Tibial nerve (tissue), 4 donors: ENCODE data around the gene MCF2L2. TPM values are rescaled to one million over a fixed set of nuclear protein-coding genes. Genes with fewer than 3 reads are reported as not detected.

Experiments
- DNase-seq, 2 donors: peaks; one replicate each; pipeline ENCODE4 v3.0.0-alpha.2; 2019; ENCODE audit warnings: low spot score in 2 of 2
- H3K27ac ChIP-seq, 4 donors: fragments of 200-600 bp; sonication (generic) in 3 of 4; one replicate each; pipeline ENCODE4 v1.5.1; 2017 to 2019; ENCODE audit warnings: mild to moderate bottlenecking in 1 of 4
- H3K27me3 ChIP-seq, 2 donors: fragments of 200-600 bp; sonication (generic) in 1 of 2; one replicate each; pipeline versions ENCODE4 v1.5.1 to v1.6.0; 2017 to 2019
- H3K36me3 ChIP-seq, 3 donors: fragments of 200-600 bp; sonication (generic); one replicate each; pipeline ENCODE4 v1.5.1; 2018 to 2019
- H3K4me1 ChIP-seq, 4 donors: fragments of 200-600 bp; sonication (generic) in 3 of 4; one replicate each; pipeline ENCODE4 v1.5.1; 2017 to 2019
- H3K4me3 ChIP-seq, 4 donors: fragments of 200-600 bp; sonication (generic) in 3 of 4; one replicate each; pipeline ENCODE4 v1.5.1; 2017 to 2019; ENCODE audit warnings: mild to moderate bottlenecking in 1 of 4, moderate library complexity in 1 of 4
- H3K9me3 ChIP-seq, 4 donors: fragments of 200-600 bp; sonication (generic) in 3 of 4; one replicate each; pipeline ENCODE4 v1.5.1; 2017 to 2019
- EP300 ChIP-seq, 2 donors: sonication (generic); formaldehyde crosslinking; IDR thresholded peaks; one replicate each; pipeline ENCODE4 v1.6.1; 2017; ENCODE audit warnings: antibody characterized with exemption in 2 of 2, mild to moderate bottlenecking in 1 of 2
- POLR2A ChIP-seq, 2 donors: fragments of 450-650 bp; IDR thresholded peaks; one replicate each; pipeline ENCODE4 v1.6.1; 2017; ENCODE audit warnings: antibody characterized with exemption in 2 of 2, mild to moderate bottlenecking in 2 of 2, moderate library complexity in 2 of 2
- WGBS, 2 donors: methylation state at CpG; one replicate each; pipeline ENCODE4 v1.1.5; 2018; 5-methylcytosine and 5-hydroxymethylcytosine counted together
- total RNA-seq, 4 donors: library from RNA; depleted of rRNA; stranded (reverse); fragments of >200 nt; gene quantifications; one replicate each; pipeline ENCODE4 v1.1.0, GENCODE V29; 2016
- TF ChIP-seq, protein P1 (sequence below), 5 experiments: fragments of 200-600 bp in 3 of 5; fragments of 450-650 bp in 2 of 5; sonication (generic) in 3 of 5; IDR thresholded peaks; one replicate each; pipeline ENCODE4 v1.5.1; 2016 to 2019; ENCODE audit warnings: antibody characterized with exemption in 5 of 5, mild to moderate bottlenecking in 3 of 5, moderate library complexity in 2 of 5

Gene MCF2L2
- total RNA-seq, 4 donors from 2014 or later, result 0.90 to 24.9 (median 1.8) TPM

DNA sequence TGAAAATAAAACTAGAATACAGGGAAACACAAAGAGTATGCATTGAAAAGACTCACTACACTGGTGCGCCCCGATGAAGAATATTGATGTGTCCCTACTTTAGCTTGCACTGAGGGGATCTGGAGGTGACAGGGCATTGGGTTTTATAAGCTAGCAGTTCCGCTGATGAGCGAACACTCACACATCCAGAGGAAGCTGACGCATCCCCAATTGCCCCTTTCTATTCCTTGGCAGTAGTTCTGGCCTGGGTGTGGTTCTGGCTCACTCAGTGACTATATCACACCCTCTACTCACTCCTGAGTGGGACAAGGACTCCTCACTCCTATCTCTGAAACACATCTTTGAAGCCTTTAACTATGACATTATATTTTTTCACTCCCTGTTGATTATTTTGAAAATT, 104.3 kb downstream of the MCF2L2 start:
- Histone ChIP-seq H3K4me3 (no peak overlapping the region), H3K27me3 (no peaks in the 10 kb centered on the region), H3K27ac (no peak overlapping the region), H3K36me3 (no peaks in the 10 kb centered on the region), H3K4me1 (no peaks in the 10 kb centered on the region), H3K9me3 (no peaks in the 10 kb centered on the region)
- DNase-seq, result no peak
- TF ChIP-seq, protein P1, sequence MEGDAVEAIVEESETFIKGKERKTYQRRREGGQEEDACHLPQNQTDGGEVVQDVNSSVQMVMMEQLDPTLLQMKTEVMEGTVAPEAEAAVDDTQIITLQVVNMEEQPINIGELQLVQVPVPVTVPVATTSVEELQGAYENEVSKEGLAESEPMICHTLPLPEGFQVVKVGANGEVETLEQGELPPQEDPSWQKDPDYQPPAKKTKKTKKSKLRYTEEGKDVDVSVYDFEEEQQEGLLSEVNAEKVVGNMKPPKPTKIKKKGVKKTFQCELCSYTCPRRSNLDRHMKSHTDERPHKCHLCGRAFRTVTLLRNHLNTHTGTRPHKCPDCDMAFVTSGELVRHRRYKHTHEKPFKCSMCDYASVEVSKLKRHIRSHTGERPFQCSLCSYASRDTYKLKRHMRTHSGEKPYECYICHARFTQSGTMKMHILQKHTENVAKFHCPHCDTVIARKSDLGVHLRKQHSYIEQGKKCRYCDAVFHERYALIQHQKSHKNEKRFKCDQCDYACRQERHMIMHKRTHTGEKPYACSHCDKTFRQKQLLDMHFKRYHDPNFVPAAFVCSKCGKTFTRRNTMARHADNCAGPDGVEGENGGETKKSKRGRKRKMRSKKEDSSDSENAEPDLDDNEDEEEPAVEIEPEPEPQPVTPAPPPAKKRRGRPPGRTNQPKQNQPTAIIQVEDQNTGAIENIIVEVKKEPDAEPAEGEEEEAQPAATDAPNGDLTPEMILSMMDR (IDR thresholded peaks at IDR 0.05), result no peak
- TF ChIP-seq POLR2A (IDR thresholded peaks at IDR 0.05) (no peak), EP300 (IDR thresholded peaks at IDR 0.05) (no peak)
- WGBS, 2 donors, result 95 to 98% methylated on average over 5 of the region's 5 CpGs

- Histone ChIP-seq H3K9me3 (no peaks in the 10 kb centered on the region), H3K27me3 (no peaks in the 10 kb centered on the region), H3K27ac (no peak overlapping the region), H3K4me1 (no peaks in the 10 kb centered on the region), H3K36me3 (no peaks in the 10 kb centered on the region), H3K4me3 (no peak overlapping the region)
- no peak for DNase-seq
- TF ChIP-seq EP300 (IDR thresholded peaks at IDR 0.05) (no peak), POLR2A (IDR thresholded peaks at IDR 0.05) (no peak)
- TF ChIP-seq, protein P1 (IDR thresholded peaks at IDR 0.05), result no peak
Observed at GRCh38 chr3:183319371-183319770, 109.0 kb downstream of the MCF2L2 start.

GRCh38 chr3:183318877-183319276, 109.5 kb downstream of the MCF2L2 start:
- no peak for TF ChIP-seq EP300 (IDR thresholded peaks at IDR 0.05)
- Histone ChIP-seq H3K36me3 (no peaks in the 10 kb centered on the region), H3K9me3 (no peaks in the 10 kb centered on the region), H3K27me3 (no peaks in the 10 kb centered on the region), H3K27ac (no peak overlapping the region), H3K4me1 (no peaks in the 10 kb centered on the region), H3K4me3 (no peak overlapping the region)
- DNase-seq, result no peak
- WGBS, 2 donors, result 62 to 64% methylated on average over 5 of the region's 5 CpGs

GRCh38 chr3:183317886-183318865, 110.2 kb downstream of the MCF2L2 start:
- no peaks in the 10 kb centered on the region for H3K4me1 ChIP-seq
- no peak overlapping the region for H3K27ac ChIP-seq
- 81 to 82% methylated on average over 10 of the region's 10 CpGs for WGBS, 2 donors
- H3K9me3 ChIP-seq, result no peaks in the 10 kb centered on the region
- no peak for DNase-seq
- H3K4me3 ChIP-seq, result no peak overlapping the region
- no peaks in the 10 kb centered on the region for H3K36me3 ChIP-seq
- H3K27me3 ChIP-seq, result no peaks in the 10 kb centered on the region
- TF ChIP-seq, protein P1 (IDR thresholded peaks at IDR 0.05), result no peak
- TF ChIP-seq POLR2A (IDR thresholded peaks at IDR 0.05) (no peak), EP300 (IDR thresholded peaks at IDR 0.05) (no peak)

GRCh38 chr3:183317271-183317670, 111.1 kb downstream of the MCF2L2 start:
- no peak for DNase-seq
- WGBS, 2 donors, result 88 to 91% methylated on average over 8 of the region's 8 CpGs
- Histone ChIP-seq H3K27me3 (no peaks in the 10 kb centered on the region), H3K36me3 (no peaks in the 10 kb centered on the region), H3K4me1 (no peaks in the 10 kb centered on the region), H3K9me3 (no peaks in the 10 kb centered on the region), H3K4me3 (no peak overlapping the region), H3K27ac (no peak overlapping the region)
- TF ChIP-seq POLR2A (IDR thresholded peaks at IDR 0.05) (no peak), EP300 (IDR thresholded peaks at IDR 0.05) (no peak)
- TF ChIP-seq, protein P1 (IDR thresholded peaks at IDR 0.05), result no peak
